SIG-M5 treated with dmso at 0.1 percent for 504 hours (cell line): Measurements from ENCODE around the gene PSMD10.

Experiments used
- DNase-seq: peaks from one replicate; lab custom pipeline; 2025; ENCODE audit not compliant: unreplicated experiment; lab: John Stamatoyannopoulos, UW

The PSMD10 gene

GRCh38 chrX:108091264-108091877 lies at the start of gene PSMD10, which contains the start of gene ATG4A:
Gene PSMD10 (minus strand): TSS chrX:108091542. CDS start chrX:108091520, 22 bp downstream.
Gene ATG4A (plus strand): TSS chrX:108091778. CDS start chrX:108091827, 49 bp downstream.
- DNase-seq, result peak; percentile 95

GRCh38 chrX:108138814-108139702 lies 47.7 kb upstream of the PSMD10 start:
- DNase-seq, result no peak

- DNase-seq, result no peak
Observed at GRCh38 chrX:108134724-108135123, 43.4 kb upstream of the PSMD10 start.

- DNase-seq, result no peak
Observed at GRCh38 chrX:108132876-108133275, 41.5 kb upstream of the PSMD10 start.

- no peak for DNase-seq
Observed at GRCh38 chrX:108132034-108132433, 40.7 kb upstream of the PSMD10 start.

- DNase-seq, result no peak
Observed at GRCh38 chrX:108131471-108131870, 40.1 kb upstream of the PSMD10 start.

- DNase-seq, result no peak
Observed at GRCh38 chrX:108130889-108131288, 39.5 kb upstream of the PSMD10 start.

- DNase-seq, result no peak
Observed at GRCh38 chrX:108127152-108127551, 35.8 kb upstream of the PSMD10 start.

- DNase-seq, result no peak
Observed at GRCh38 chrX:108126661-108127060, 35.3 kb upstream of the PSMD10 start.

GRCh38 chrX:108123591-108124366 lies 32.4 kb upstream of the PSMD10 start:
- DNase-seq, result no peak

- no peak for DNase-seq
Observed at GRCh38 chrX:108122748-108123147, 31.4 kb upstream of the PSMD10 start.

GRCh38 chrX:108121291-108121690 lies 29.9 kb upstream of the PSMD10 start:
- DNase-seq, result no peak

- no peak for DNase-seq
Observed at GRCh38 chrX:108117988-108118387, 26.6 kb upstream of the PSMD10 start.

- DNase-seq, result no peak
Observed at GRCh38 chrX:108114541-108114940, 23.2 kb upstream of the PSMD10 start.

- no peak for DNase-seq
Observed at GRCh38 chrX:108105473-108105872, 14.1 kb upstream of the PSMD10 start.

- no peak for DNase-seq
Observed at GRCh38 chrX:108097380-108097779, 6.0 kb upstream of the PSMD10 start.

- DNase-seq, result no peak
Observed at GRCh38 chrX:108091878-108092291, 543 bp upstream of the PSMD10 start.

- peak; percentile 19 for DNase-seq
Observed at GRCh38 chrX:108090491-108091263, 665 bp downstream of the PSMD10 start.

GRCh38 chrX:108088511-108088910 lies 2.8 kb downstream of the PSMD10 start:
- no peak for DNase-seq

GRCh38 chrX:108087792-108088191 lies 3.5 kb downstream of the PSMD10 start:
- no peak for DNase-seq

- no peak for DNase-seq
Observed at GRCh38 chrX:108081110-108081509, 10.2 kb downstream of the PSMD10 start.
